Measurements from ENCODE around the gene XAGE3. TPM values are rescaled to one million over a fixed set of nuclear protein-coding genes. Genes with fewer than 3 reads are reported as not detected.
"Not testable (repeated sequence)": the region's sequence is repeated elsewhere in the genome, so short reads cannot be mapped to it uniquely, and the experiment has no call there.

The XAGE3 gene, protein sequence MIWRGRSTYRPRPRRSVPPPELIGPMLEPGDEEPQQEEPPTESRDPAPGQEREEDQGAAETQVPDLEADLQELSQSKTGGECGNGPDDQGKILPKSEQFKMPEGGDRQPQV
- not detected in 2 replicates for total RNA-seq

DNA sequence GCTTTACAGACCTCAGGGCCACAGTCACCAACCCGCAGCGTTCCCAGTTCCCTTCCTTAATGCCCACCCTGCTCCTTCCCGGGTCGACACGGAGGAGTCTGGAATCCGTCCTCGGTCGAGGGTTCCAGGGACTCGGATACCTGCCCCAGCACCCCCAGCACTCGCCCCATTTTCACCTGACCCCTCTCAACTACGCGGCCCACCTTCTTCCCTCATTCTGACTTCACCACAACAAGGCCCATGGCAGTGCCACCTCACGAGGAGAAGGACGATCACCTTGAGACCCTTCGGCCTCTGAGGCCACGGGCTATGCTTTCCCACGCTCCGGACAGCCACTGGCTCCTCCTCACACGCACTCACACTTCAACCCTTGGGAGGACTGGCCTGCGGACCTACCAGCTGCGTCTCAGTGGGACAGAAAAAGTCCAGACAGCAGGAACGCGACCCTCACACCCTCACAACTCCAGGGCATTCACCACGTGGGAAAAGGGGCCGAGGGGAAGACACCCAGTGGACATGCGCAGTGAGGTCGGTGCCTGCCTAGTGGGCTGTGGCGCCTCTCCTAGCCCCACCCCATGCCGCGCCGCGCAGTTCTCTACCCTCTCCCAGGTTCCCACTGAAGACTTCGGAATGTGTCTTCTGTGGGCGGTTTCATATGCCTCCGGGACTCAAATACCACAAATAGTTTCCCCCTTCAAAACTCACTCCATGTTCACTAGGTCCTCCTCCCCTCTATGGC is at the start of gene XAGE3:
Gene XAGE3 (minus strand): TSS at position 474 of the 739 bp plus-strand sequence. CDS start 950 bp downstream, outside the sequence.
- no peak for DNase-seq (ENCODE audit: extremely low read depth, low read depth, low spot score)

DNA sequence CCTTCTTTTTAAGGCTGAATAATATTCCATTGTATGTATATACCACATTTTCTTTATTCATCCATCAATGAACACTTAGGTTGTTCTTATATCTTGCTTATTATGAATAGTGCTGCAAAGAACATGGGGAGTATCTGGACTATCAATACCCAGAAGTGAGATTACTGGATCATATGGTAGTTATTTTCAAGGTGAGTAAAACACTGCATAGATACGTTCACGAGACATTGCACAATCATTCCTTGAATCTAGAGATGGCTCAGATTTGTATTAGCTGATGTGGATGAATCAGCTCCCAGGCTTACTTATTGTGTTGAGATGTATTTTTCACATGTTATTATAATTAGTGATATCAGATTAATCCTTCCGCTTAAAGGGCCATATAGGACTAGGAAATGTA is 46.8 kb upstream of the XAGE3 start:
- not testable (repeated sequence) for DNase-seq (ENCODE audit: extremely low read depth, low read depth, low spot score)

DNA sequence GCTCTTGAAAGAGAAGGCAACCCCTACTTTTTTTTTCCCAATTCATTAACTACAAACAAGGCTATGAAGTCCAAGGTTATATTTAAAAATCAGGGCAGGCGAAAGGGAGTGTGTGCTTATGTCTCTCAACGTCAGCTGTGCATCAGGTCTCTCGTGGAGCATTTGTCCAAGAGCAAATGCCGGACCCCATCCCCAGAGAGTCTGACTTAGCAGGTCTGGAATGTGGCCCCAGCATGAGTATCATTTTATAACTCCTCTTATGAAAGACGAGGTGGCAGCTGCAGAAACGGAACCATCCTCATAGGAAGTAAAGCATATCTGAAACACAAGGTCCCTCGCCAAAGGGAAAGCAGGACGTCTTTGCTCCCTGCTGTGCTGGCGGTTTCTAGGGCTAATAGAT is 45.8 kb upstream of the XAGE3 start:
- not testable (repeated sequence) for DNase-seq (ENCODE audit: extremely low read depth, low read depth, low spot score)

DNA sequence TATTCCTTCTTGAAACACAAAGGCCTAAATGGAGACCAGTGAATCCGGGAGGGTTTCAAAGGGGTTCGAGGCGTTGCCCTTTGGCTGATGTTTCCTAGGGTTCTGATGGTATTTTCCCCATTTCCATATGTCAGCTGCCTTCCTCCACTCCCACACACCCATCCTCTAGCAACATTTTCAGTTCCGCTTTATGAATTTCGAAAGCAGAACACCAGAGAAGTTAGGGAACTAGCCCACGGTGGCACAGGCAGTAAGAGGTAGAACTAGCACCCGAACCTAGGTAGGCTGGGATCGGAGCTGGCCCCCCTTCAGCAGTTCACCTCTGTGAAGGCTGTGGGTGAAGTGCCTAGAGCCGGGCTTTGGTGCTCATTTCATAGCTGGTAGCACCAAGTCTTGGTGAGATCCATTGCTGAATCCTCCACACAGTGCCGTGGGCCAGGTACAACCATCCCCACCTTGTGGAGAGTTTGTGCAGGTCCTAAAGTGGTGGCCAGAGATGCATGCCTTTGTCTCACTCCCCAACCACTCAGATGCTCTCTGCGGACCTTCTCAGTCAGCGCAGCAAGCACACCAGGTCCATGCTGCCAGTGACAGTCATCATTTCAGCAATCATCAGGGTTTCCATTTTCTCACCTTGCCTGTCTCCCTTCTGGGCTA is 41.6 kb upstream of the XAGE3 start:
- not testable (repeated sequence) for DNase-seq (ENCODE audit: extremely low read depth, low read depth, low spot score)

DNA sequence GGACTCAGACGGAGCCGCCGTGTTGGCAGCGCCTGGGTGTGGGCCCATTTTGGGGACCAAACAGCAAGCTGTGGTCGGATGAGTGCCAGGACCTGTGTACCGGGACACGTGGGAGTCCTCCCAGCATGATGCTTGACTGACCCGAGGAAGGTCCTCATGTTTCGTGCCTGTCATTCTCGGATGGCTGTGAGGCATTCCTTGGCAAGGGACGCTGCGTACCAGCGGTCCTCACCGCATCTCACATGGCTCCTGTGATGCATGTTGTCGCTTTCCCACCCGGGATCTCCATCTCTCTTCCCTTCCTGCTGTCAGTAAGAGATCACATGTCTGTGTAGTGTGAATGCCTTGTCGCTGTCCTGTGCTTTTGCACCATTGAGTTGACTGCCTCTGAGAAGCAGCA is 40.0 kb upstream of the XAGE3 start:
- DNase-seq (ENCODE audit: extremely low read depth, low read depth, low spot score) = not testable (repeated sequence)

DNA sequence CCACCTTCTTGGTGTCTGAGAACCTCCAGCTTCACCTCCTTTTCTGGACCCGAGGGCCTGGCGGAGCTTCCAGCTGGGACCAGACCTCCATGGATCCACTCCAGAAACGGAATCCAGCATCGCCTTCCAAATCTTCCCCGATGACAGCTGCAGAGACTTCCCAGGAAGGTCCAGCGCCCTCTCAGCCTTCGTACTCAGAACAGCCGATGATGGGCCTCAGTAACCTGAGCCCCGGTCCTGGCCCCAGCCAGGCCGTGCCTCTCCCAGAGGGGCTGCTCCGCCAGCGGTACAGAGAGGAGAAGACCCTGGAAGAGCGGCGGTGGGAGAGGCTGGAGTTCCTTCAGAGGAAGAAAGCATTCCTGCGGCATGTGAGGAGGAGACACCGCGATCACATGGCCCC is 39.3 kb upstream of the XAGE3 start:
- not testable (repeated sequence) for DNase-seq (ENCODE audit: extremely low read depth, low read depth, low spot score)

DNA sequence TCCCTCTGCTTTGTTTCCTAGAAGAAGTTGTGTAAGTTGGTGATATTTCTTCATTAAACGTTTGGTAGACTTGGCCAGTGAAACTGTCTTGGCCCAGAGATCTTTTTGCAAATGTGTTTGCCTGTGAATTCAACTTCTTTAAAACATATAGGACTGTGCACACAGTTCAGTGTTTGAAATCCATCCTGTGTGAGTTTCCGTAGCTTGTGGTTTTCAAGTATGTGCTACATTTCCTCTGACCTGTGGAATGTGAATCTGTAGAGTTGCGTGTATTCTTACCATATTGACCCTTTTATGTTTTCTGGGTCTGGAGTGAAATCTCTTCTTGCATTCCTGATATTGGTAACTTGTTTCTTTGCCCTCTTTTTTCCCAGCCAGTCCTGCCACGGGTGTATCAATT is 38.2 kb upstream of the XAGE3 start:
- not testable (repeated sequence) for DNase-seq (ENCODE audit: extremely low read depth, low read depth, low spot score)

DNA sequence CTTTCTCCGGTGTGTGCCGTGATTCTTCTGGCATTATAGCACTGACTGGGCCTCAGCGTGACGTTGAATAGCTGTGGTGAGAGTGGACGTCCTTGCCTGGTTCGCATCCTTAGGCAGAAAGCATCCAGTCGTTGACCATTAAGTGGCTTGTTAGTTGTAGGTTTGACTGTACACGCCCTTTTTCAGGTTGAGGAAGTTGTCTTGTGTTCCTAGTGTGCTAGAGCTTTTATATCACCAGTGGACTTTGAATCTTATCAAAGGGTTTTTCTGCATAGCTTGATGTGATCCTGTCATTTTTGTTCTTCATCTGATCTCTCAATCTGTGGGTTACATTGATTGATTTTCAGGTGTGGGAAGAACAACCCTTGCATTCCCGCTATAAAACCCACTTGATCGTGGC is 37.6 kb upstream of the XAGE3 start:
- DNase-seq (ENCODE audit: extremely low read depth, low read depth, low spot score) = not testable (repeated sequence)

DNA sequence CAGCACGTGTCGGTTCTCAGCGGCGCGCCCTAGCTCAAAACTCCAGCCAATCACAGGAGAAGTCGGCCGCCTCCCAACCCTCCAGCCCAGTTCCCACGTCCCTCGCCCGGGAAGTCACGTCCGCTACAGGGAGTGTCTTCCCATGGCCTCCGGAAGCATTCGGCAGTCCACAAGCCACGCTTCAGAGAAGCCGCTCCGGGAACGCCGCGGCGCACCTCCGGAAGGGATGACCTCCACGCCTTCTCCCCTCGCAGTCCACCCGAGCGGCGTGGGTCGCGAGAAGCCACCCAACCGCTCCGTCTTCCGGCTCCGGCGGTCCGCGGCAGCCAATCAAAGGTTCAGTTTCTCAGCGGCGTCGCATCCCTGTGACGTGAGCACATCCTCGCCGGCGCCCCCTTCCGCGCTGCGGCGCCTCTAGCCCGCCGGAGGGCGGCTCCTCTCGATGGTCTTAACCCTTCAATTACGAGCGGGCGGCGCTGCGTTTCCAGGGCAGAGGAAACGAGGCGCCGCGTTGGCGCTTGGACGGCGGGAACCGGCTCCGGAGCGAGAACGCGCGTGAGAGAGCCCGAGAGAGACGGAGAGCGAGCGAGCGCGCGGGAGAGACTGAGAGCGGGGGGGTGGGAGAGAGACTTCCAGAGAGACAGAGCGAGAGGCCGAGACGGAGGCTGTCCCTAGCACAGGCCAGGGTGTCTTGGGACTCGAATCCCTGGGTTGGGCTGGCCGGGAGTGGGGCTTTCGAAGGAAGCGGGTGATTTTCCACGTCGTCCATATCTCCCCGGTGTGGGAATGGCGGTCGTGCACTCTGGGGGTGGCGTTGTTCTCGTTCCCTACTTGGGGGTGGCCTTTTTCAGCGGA is 29.2 kb upstream of the XAGE3 start, which contains the start of gene FAM156B:
Gene FAM156B (plus strand): TSS at position 476 of the 855 bp plus-strand sequence. CDS start 9,896 bp downstream, outside the sequence.
- not testable (repeated sequence) for DNase-seq (ENCODE audit: extremely low read depth, low read depth, low spot score)

DNA sequence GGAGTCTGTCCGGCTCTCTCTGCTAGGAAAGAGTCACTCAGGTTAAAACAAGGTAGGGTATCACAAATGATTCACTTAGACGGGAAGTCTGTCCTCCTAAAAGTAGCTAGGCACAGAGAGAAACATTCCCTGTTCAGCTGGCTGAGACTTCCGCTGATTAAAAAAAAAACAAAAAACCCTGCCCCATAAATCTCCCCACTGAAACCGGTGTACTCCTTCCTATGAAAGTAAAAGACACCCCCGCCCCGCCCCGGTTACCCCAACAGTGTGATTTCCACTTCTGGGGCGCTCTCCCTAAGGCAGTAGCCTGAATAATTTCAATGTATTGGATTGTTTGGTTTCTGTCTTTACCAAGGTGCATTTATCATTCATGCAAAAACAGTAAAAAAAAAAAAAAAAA is 28.6 kb upstream of the XAGE3 start:
- DNase-seq (ENCODE audit: extremely low read depth, low read depth, low spot score) = not testable (repeated sequence)

DNA sequence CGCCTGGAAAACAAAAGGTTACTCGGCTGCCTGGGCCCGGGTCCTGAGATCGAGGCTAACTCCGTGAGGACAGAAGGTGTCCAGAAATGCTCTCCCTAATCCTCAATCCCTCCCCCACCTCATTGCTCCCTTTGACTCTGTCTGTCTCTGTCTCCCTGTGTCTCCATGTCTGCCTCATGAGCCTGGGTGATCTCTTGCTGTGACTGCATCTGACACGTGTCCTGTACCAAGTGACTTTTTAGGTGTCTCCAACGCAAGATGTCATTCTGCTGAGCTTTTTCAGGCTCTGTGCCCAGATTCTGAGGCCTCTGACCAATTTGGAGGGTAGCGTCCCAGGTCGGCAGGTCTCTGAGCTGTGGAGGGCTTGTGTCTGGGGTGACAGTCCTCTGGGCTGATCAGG is 20.2 kb upstream of the XAGE3 start:
- not testable (repeated sequence) for DNase-seq (ENCODE audit: extremely low read depth, low read depth, low spot score)

DNA sequence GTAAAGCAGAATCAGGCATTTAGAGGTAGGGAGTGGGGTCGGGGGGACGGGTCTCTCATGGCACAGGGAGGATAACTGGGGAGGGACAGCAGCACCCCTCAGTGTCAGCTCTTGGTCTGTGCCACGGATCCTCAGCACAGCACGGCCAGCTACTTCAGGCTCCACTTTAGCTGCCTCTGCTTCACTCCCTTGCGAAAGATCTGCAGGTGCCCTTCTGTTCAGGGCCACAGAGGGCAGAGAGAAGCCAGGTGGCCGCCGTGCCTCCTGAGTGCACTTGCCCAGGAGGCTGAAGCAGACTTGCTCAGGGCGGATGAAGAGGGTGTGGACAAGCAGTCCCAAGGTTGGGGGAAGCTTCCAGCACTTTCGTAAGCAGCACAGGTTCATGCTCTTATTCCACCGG is 19.6 kb upstream of the XAGE3 start:
- DNase-seq (ENCODE audit: extremely low read depth, low read depth, low spot score) = not testable (repeated sequence)

DNA sequence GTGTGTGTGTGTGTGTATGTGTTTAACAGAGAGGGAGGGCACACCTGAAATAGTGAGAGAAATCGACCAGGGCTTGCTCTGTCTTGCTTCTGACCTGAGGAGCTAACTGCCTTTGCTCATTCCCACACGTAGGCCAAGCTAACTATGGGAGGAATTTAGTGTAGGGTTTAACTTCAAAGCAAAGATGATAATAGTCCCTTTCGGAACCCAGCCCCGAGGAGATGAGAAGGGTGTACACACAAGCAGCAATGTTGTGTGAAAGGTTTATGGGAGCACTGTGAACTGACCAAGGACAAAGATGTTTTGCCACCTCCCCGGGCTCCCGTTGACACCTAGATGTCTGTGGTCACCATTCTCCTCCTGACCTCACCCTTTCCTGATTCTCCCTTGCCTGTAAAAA is 8.5 kb upstream of the XAGE3 start:
- DNase-seq (ENCODE audit: extremely low read depth, low read depth, low spot score) = not testable (repeated sequence)

DNA sequence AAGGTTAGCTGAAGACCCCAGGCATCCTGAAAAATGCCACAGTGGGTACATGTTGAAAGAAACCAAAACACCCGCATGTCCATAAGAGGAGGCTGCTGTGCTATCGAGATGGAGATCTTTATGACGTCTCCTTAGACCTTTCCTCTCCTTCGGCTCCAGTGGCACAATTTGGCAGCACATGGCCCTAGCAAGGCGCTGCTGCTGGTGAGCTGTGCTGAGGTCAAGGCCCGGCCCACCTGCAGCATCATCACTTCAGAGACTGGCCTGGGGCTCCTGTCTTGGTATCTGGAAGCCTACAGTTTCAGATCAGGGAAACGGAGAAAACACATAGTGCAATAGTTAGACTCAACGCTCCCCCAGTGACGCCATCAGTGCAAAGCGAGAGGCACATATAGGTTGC is 7.6 kb upstream of the XAGE3 start:
- DNase-seq (ENCODE audit: extremely low read depth, low read depth, low spot score) = not testable (repeated sequence)

DNA sequence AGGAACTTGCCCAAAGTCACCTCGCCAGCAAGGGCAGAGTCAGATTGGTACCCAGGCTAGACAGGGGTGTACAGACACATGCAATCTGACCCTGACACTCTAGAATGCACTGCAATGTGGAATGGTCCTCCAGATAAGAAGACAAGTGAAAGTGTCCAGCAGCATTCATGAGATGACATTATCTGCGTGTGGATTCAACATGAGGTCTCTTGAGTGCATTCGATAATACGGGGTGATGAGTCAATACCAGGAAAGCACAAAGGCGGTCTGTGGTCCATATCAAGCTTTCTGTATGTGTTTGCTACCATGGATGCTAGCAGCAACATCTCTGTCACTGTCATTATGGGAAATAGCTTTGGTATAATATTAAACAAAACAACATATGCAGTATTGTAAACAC is 6.8 kb upstream of the XAGE3 start:
- DNase-seq (ENCODE audit: extremely low read depth, low read depth, low spot score) = no peak

DNA sequence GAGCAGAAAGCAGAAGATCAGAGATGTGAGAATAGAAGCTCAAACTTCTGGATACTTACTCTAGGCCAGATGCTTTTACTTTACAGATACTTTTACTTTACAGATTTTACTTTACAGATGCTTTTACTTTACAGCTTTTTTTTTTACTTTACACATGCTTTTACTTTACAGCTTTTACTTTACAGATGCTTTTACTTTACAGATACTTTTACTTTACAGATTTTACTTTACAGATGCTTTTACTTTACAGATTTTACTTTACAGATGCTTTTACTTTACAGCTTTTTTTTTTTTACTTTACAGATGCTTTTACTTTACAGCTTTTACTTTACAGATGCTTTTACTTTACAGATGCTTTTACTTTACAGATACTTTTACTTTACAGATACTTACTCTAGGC is 5.9 kb upstream of the XAGE3 start:
- DNase-seq (ENCODE audit: extremely low read depth, low read depth, low spot score) = not testable (repeated sequence)

DNA sequence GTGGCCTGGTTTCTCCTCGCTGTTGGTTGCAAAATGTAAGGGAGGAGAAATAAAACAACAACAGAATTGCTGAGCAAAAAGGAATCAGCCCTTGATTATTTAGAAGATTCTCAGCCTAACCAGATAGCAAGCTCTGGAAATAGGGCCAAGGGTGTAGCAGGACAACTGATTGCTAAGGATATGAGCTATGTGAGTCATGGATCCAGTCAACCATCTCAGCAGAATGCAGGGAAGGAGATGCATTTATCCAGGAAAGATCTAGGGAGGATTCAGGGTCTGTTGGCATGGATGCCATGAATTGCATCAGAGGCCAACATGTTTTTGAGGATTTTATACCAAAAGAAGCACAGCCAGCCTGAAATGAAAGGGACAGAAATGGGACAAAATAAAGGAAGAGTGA is 2.2 kb upstream of the XAGE3 start:
- DNase-seq (ENCODE audit: extremely low read depth, low read depth, low spot score) = no peak

DNA sequence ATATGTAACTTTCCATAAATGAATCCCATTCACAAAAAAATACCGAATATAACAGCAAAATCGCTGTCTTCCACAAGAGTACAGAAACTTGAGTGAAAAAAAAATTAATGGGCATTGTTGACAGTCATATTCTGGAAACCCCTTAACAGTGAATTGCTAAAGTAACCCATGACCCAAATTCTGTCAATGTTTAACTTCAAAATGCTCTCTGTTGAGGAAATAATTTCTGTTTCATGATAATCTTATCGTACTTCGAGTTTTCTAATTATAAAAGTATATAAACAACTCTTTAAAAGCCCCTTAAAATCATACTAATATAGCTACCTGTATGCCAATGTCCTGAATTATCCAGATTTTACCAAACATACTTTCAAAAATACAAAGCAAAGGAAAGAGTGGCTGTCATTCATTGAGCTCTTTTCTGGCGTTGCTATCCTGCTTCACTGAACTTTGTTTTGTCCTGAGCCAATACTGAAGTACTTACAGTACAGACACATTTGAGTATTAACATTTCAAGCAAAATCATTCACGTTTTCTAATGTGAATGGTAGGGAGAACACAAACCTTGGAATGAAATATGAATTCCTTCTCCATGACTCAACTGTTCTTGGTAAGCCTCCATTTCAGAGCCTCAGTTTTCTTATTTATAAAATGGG is 2.4 kb downstream of the XAGE3 start:
- DNase-seq (ENCODE audit: extremely low read depth, low read depth, low spot score) = no peak

DNA sequence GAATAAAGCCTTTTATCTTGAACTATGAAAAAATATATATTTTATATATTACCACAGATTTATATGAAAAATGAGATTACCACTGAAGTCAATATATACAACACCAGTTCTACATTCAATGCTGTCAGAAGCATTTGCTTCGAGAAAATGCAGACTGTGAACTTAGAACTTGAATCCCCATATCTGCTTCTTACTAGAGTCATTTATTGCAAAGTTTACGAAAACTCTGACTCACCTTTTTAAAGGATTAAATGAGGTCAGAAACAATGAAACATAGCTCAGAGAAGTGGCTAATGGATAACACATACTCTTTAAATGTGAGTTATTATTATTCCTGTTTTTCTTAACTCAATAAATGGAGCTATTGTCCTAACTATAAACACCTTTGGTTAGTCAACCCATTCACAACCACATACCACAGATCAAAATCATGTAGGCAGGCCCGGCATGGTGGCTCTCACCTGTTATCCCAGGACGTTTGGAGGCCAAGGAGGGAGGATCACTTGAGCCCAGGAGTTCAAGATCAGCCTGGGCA is 10.8 kb downstream of the XAGE3 start:
- not testable (repeated sequence) for DNase-seq (ENCODE audit: extremely low read depth, low read depth, low spot score)

Measured in glomerular endothelial cell (primary cell).